Activated T-helper 1 cell treated with anti-CD3 and anti-CD28 coated beads, Interleukin-12 subunit alpha, Interleukin-12 subunit beta, Interleukin-2, Interleukin-4 antibody, amounts not matched to agents 30 ng/mL and 10 ng/mL and 1 ng/mL, durations not matched to agents 14 hours and 24 hours and 36 hours (primary cell): ENCODE data around the gene SPOUT1. TPM values are rescaled to one million over a fixed set of nuclear protein-coding genes. Genes with fewer than 3 reads are reported as not detected.
"Not testable (repeated sequence)": the region's sequence is repeated elsewhere in the genome, so short reads cannot be mapped to it uniquely, and the experiment has no call there.

ENCODE experiments used
- DNase-seq: peaks from one replicate; pipeline ENCODE4 v3.0.0; 2021; ENCODE audit warnings: low spot score
- H3K27ac Mint-ChIP-seq: one replicate; pipeline ENCODE4 v1.8.0; 2021; ENCODE audit warnings: mild to moderate bottlenecking, mixed read lengths
- H3K27me3 Mint-ChIP-seq: one replicate; pipeline ENCODE4 v1.8.0; 2022; ENCODE audit warnings: mild to moderate bottlenecking, moderate library complexity, mixed read lengths; ENCODE audit not compliant: insufficient read depth
- H3K36me3 Mint-ChIP-seq: one replicate; pipeline ENCODE4 v1.8.0; 2021; ENCODE audit warnings: low read depth, mixed read lengths
- H3K4me1 Mint-ChIP-seq: one replicate; pipeline ENCODE4 v1.8.0; 2021; ENCODE audit warnings: low read depth, mixed read lengths
- H3K4me3 Mint-ChIP-seq: one replicate; pipeline ENCODE4 v1.8.0; 2021; ENCODE audit warnings: mild to moderate bottlenecking, moderate library complexity, mixed read lengths
- H3K9me3 Mint-ChIP-seq: one replicate; pipeline ENCODE4 v1.8.0; 2021; ENCODE audit warnings: mixed read lengths
- intact Hi-C: fragments of 100-400 bp; cut with micrococcal nuclease; formaldehyde crosslinking; loops from one replicate; pipeline ENCODE4 v1.15.1; 2024
- total RNA-seq: library from RNA; stranded (reverse); gene quantifications from 2 replicates; pipeline ENCODE4 v1.2.3, GENCODE V29; 2022

The SPOUT1 gene
- total RNA-seq, 1 donor from 2014 or later = 158 TPM

DNA sequence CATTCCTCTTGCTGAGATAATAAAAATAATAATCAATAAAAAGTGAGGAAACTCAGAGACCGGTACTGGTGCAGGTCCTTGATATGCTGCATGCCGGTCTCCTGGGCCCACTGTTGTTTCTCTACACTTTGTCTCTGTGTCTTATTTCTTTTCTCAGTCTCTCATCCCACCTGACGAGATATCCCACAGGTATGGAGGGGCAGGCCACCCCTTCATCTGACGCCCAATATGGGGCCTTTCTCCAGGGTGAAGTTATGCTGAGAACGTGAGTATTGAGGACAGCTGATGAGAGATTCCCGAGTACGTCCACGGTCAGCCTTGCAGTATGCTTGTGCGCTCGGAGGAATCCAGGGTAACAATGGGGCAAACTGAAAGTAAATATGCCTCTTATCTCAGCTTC lies 21.4 kb upstream of the SPOUT1 start:
- peaks cover 25% of the 10 kb centered on the region for H3K9me3 Mint-ChIP-seq
- intact Hi-C loops, H3K4me3 Mint-ChIP-seq, H3K27ac Mint-ChIP-seq, H3K4me1 Mint-ChIP-seq, H3K27me3 Mint-ChIP-seq, DNase-seq: not testable (repeated sequence)
- H3K36me3 Mint-ChIP-seq = peaks cover 11% of the 10 kb centered on the region

DNA sequence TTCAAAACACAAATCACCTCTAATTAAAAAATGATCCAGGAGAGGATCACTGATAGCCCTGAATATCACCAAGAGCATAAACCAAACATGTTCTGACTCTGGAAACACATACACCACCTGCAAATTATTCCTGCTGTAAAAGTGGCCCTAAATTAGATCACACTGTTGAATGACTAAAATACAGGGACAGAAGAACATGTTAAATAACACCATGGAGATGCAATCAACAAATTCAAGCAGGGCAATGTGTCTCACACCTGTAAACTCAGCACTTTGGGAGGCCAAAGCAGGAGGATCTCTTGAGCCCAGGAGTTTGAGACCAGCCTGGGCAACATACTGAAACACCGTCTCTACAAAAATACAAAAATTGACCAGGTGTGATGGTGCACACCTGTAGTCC lies 18.2 kb upstream of the SPOUT1 start:
- no peak for DNase-seq
- H3K27ac Mint-ChIP-seq = no peak overlapping the region
- no peaks in the 10 kb centered on the region for H3K4me1 Mint-ChIP-seq
- peaks cover 11% of the 10 kb centered on the region for H3K36me3 Mint-ChIP-seq
- peaks cover 25% of the 10 kb centered on the region for H3K9me3 Mint-ChIP-seq
- no peak overlapping the region for H3K4me3 Mint-ChIP-seq
- intact Hi-C loops = no loop called here
- H3K27me3 Mint-ChIP-seq = no peaks in the 10 kb centered on the region

- Mint-ChIP-seq H3K9me3 (peaks cover 25% of the 10 kb centered on the region), H3K4me1 (no peaks in the 10 kb centered on the region), H3K27ac (no peak overlapping the region), H3K36me3 (peaks cover 11% of the 10 kb centered on the region), H3K4me3 (no peak overlapping the region), H3K27me3 (no peaks in the 10 kb centered on the region)
- DNase-seq = no peak
- intact Hi-C loops = no loop called here
Observed at GRCh38 chr9:128846680-128847030, 17.1 kb upstream of the SPOUT1 start.

- peaks cover 13% of the 10 kb centered on the region for H3K9me3 Mint-ChIP-seq
- peaks cover 3% of the 10 kb centered on the region for H3K36me3 Mint-ChIP-seq
- intact Hi-C loops = no loop called here
- H3K27ac Mint-ChIP-seq = no peak overlapping the region
- DNase-seq = no peak
- no peaks in the 10 kb centered on the region for H3K4me1 Mint-ChIP-seq
- no peak overlapping the region for H3K4me3 Mint-ChIP-seq
- H3K27me3 Mint-ChIP-seq = no peaks in the 10 kb centered on the region
Observed at GRCh38 chr9:128845186-128845931, 15.8 kb upstream of the SPOUT1 start.

GRCh38 chr9:128843171-128843570 lies 13.6 kb upstream of the SPOUT1 start:
- H3K27ac Mint-ChIP-seq, H3K4me3 Mint-ChIP-seq, H3K9me3 Mint-ChIP-seq, DNase-seq, H3K36me3 Mint-ChIP-seq, intact Hi-C loops, H3K4me1 Mint-ChIP-seq, H3K27me3 Mint-ChIP-seq: not testable (repeated sequence)

- no peak overlapping the region for H3K4me3 Mint-ChIP-seq
- no peaks in the 10 kb centered on the region for H3K4me1 Mint-ChIP-seq
- no peak for DNase-seq
- no peaks in the 10 kb centered on the region for H3K9me3 Mint-ChIP-seq
- no peak overlapping the region for H3K27ac Mint-ChIP-seq
- H3K36me3 Mint-ChIP-seq = no peaks in the 10 kb centered on the region
- no peaks in the 10 kb centered on the region for H3K27me3 Mint-ChIP-seq
- intact Hi-C loops = no loop called here
Observed at GRCh38 chr9:128841694-128842492, 12.3 kb upstream of the SPOUT1 start.

DNA sequence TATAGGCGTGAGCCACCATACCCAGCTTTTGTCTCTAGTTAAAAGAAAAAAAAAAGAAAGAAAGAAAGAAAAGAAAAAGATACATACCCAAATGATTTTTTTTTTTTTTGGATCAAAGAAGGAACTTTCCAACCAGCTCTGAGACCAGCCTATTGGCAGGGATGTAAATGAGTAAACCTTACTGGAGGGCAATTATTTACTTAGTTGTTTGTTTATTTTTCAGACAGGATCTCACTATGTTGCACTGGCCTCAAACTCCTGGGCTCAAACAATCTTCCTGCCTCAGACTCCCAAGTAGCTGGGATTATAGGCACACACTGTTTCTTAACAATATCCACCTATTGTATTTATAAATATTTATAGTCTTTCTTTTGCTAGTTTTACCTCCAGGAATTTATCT lies 10.9 kb upstream of the SPOUT1 start:
- H3K27me3 Mint-ChIP-seq = no peaks in the 10 kb centered on the region
- no peak overlapping the region for H3K27ac Mint-ChIP-seq
- intact Hi-C loops = no loop called here
- DNase-seq = no peak
- no peak overlapping the region for H3K4me3 Mint-ChIP-seq
- no peaks in the 10 kb centered on the region for H3K9me3 Mint-ChIP-seq
- no peaks in the 10 kb centered on the region for H3K36me3 Mint-ChIP-seq
- H3K4me1 Mint-ChIP-seq = no peaks in the 10 kb centered on the region

- DNase-seq = no peak
- H3K36me3 Mint-ChIP-seq = peaks cover 2% of the 10 kb centered on the region
- H3K27ac Mint-ChIP-seq = no peak overlapping the region
- intact Hi-C loops = no loop called here
- H3K4me1 Mint-ChIP-seq = no peaks in the 10 kb centered on the region
- no peaks in the 10 kb centered on the region for H3K27me3 Mint-ChIP-seq
- no peak overlapping the region for H3K4me3 Mint-ChIP-seq
- H3K9me3 Mint-ChIP-seq = no peaks in the 10 kb centered on the region
Observed at GRCh38 chr9:128838338-128838737, 8.7 kb upstream of the SPOUT1 start.

GRCh38 chr9:128836509-128837145 lies 7.0 kb upstream of the SPOUT1 start:
- H3K4me3 Mint-ChIP-seq = no peak overlapping the region
- intact Hi-C loops = no loop called here
- H3K4me1 Mint-ChIP-seq = no peaks in the 10 kb centered on the region
- peaks cover 2% of the 10 kb centered on the region for H3K36me3 Mint-ChIP-seq
- DNase-seq = no peak
- no peak overlapping the region for H3K27ac Mint-ChIP-seq
- no peaks in the 10 kb centered on the region for H3K9me3 Mint-ChIP-seq
- no peaks in the 10 kb centered on the region for H3K27me3 Mint-ChIP-seq

- Mint-ChIP-seq H3K27ac (no peak overlapping the region), H3K36me3 (peaks cover 2% of the 10 kb centered on the region), H3K4me1 (no peaks in the 10 kb centered on the region), H3K9me3 (no peaks in the 10 kb centered on the region), H3K27me3 (no peaks in the 10 kb centered on the region), H3K4me3 (no peak overlapping the region)
- no peak for DNase-seq
- intact Hi-C loops = no loop called here
Observed at GRCh38 chr9:128835246-128836210, 5.9 kb upstream of the SPOUT1 start.

GRCh38 chr9:128833696-128834095 lies 4.1 kb upstream of the SPOUT1 start:
- Mint-ChIP-seq H3K4me1 (peaks cover 5% of the 10 kb centered on the region), H3K27me3 (no peaks in the 10 kb centered on the region), H3K27ac (no peak overlapping the region), H3K4me3 (no peak overlapping the region), H3K9me3 (no peaks in the 10 kb centered on the region), H3K36me3 (peaks cover 7% of the 10 kb centered on the region)
- no peak for DNase-seq
- intact Hi-C loops = no loop called here

DNA sequence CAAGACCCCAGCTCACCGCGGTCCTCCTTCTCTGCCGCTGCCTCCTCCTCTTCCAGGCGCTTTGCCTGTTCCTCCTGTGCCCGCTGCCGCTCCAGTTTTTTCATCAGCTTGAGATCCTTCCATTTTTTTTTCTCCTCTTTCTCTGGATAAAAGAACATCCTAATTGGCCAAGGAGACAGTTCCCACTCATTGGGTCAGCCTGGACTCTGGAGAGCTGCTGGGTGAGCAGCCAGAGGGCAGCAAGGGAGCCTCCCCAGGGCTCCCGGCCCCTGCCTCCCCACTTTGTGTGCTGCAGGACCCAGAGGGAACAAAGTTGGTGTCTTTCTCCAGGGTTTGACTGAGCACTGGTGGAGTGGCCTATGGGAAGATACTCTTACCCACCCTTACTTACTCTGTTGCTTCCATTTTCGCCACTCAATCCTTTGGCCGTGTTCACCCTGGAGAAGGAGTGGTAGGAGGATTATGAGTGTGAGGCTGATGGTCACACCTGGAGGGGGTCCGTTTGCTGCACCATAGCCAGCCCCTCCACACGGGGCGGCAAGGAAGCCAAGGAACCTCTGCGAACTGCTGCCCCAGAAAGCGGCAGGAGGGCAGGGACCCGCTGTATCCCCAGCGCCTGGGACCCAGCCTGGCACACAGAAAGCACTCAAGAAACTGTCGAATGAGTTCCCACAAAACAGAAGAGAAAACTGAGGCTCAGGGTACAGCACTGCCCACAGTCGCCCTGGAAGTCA lies 708 bp downstream of the SPOUT1 start:
- H3K4me1 Mint-ChIP-seq = peaks cover 23% of the 10 kb centered on the region
- H3K27ac Mint-ChIP-seq = peak overlapping the region; percentile 88
- H3K27me3 Mint-ChIP-seq = no peaks in the 10 kb centered on the region
- no peak for DNase-seq
- intact Hi-C loops = loop anchor here (1.0 to 2.0 kb wide), 8 partner anchors 11 to 282 kb away; partner anchors contain the start of genes DOLK, ENDOG, LRRC8A and NUP188
- H3K36me3 Mint-ChIP-seq = peaks cover 26% of the 10 kb centered on the region
- H3K9me3 Mint-ChIP-seq = no peaks in the 10 kb centered on the region
- peak overlapping the region; percentile 97 for H3K4me3 Mint-ChIP-seq
